ENCODE results near the gene SMAP2.

Gene SMAP2

GRCh38 chr1:40391688-40392145 lies 18.2 kb downstream of the SMAP2 start:
- FAIRE-seq: no peak

GRCh38 chr1:40392221-40392620 lies 18.7 kb downstream of the SMAP2 start:
- FAIRE-seq: no peak

GRCh38 chr1:40393173-40393572 lies 19.6 kb downstream of the SMAP2 start:
- FAIRE-seq: no peak

- FAIRE-seq: no peak
Measured at GRCh38 chr1:40394491-40395172, 21.1 kb downstream of the SMAP2 start.

- no peak for FAIRE-seq
Measured at GRCh38 chr1:40395190-40396175, 22.0 kb downstream of the SMAP2 start.

GRCh38 chr1:40396420-40396819 lies 22.9 kb downstream of the SMAP2 start:
- no peak for FAIRE-seq

- no peak for FAIRE-seq
Measured at GRCh38 chr1:40397258-40397657, 23.7 kb downstream of the SMAP2 start.

GRCh38 chr1:40399984-40400704 lies 26.6 kb downstream of the SMAP2 start:
- FAIRE-seq: no peak

- FAIRE-seq: no peak
Measured at GRCh38 chr1:40401473-40402201, 28.1 kb downstream of the SMAP2 start.

GRCh38 chr1:40404670-40405462 lies 31.3 kb downstream of the SMAP2 start:
- FAIRE-seq: peak; percentile 89

GRCh38 chr1:40405812-40406211 lies 32.3 kb downstream of the SMAP2 start:
- no peak for FAIRE-seq

- FAIRE-seq: peak; percentile 89
Measured at GRCh38 chr1:40407453-40407852, 33.9 kb downstream of the SMAP2 start.

- FAIRE-seq: no peak
Measured at GRCh38 chr1:40409467-40409866, 35.9 kb downstream of the SMAP2 start.

- FAIRE-seq: no peak
Measured at GRCh38 chr1:40411294-40411693, 37.8 kb downstream of the SMAP2 start.

- FAIRE-seq: no peak
Measured at GRCh38 chr1:40411843-40412242, 38.3 kb downstream of the SMAP2 start.

- FAIRE-seq: no peak
Measured at GRCh38 chr1:40413527-40414252, 40.2 kb downstream of the SMAP2 start.

GRCh38 chr1:40414331-40414730 lies 40.8 kb downstream of the SMAP2 start:
- no peak for FAIRE-seq

- FAIRE-seq: no peak
Measured at GRCh38 chr1:40416709-40417108, 43.2 kb downstream of the SMAP2 start.

- no peak for FAIRE-seq
Measured at GRCh38 chr1:40421431-40422384, 48.2 kb downstream of the SMAP2 start.

All from endometrium (tissue), 2 donors.